Superior temporal gyrus (tissue), 1 donor: ENCODE data around the gene ITGB6.

Experiments
- DNase-seq: peaks from one replicate; pipeline ENCODE4 v3.0.0-alpha.2; 2016; ENCODE audit errors: extremely low spot score

ITGB6 gene

DNA sequence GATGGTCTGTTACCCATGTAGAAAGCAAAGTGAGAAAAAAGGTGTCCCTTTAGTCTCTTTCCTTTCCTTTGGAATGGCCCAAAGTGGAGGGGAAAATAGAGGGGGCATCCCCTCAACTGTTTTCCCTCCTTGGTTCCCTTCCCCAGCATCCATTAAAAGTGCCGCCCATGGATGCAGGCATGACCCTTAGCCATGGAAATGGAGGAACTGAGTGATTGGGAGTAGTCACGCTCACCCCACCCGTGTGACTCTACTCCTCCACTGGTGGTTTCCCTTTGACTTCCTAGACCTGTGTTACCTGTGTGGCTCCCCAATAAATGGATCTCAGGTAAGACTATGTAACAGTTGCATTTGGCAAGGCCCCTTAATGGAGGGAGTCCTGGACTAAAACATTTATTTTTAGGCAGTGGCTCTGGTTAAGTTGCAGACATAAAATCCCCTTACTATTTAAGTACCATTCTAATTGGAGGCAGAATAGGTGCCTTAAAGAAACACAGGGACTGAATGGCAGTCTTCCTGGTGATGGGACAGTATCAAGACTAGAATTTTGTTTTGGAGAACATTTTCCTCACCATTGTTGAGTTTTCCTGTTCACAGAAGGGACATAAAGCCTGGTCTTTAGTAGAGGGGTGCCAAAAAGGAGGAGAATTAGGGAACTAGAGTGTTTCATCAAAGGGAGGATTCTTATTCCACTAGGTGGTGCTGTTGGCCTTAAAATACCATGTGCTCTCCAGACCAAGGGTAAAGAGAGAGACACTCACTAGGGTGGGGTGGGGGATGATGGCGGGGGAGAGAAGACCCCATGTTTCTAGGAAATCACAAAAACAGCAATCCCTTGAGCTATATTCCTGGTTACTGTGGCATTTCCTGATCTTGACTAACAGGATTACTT lies 112.0 kb downstream of the ITGB6 start:
- no peak for DNase-seq

DNA sequence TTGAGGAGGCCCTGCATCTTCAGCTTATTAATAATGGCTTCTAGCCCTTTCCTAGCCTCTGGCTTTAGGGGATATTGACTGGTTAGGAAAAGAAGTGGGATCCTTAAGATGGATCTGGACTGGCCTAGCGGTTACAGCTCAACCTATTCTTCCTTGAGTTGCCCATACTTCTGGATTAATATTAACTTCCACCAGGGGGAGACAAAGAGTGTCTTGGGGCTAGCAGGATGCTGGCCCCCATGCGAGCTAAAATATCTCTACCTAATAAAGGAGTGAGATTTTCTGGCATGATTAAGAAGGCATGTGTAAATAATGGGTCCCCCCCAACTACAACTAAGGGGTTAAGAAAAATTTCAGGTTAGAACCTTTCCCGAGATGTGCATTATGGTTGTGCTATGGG lies 114.4 kb downstream of the ITGB6 start:
- DNase-seq, result no peak

DNA sequence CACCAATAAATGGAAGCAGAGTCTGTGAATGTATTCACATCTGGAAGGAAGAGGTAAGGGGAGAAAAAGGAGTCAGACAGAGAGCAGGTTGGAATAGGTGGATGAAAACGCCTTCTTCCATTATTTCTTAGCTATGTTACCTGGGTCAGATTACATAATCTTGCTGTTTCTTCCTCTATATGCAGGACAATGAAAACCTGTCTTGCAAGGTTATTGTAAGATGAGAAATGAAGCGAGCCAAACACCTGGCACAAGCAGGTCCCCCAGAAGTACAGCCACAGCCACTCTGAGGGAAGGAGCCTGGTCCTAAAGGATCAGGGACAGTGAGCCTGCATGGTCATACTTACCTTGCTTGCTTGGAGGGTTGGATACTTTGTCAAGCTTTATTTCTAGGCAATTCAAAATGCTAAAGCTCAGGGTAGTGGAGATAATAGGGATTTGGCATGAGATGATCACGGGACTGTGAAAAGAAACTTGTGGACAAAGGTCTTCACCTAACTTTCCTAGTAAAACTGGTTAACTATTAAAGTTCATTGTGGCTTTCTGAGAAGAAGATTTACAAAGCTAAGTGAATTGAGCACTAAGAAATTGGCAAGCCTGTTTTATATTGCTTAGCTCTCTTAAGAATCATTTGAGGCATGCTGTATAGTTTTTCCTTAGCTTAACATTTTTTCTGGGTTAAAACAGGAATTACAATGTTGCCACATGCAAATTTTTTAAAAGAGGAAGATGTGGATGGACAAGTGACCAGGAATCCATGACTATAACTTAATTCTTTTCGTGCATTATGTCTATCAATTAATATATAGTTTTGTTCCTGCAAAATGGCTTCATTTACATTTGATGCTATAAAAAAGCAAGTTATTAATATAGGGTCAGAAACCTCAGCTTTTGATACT lies 121.9 kb downstream of the ITGB6 start:
- no peak for DNase-seq

DNA sequence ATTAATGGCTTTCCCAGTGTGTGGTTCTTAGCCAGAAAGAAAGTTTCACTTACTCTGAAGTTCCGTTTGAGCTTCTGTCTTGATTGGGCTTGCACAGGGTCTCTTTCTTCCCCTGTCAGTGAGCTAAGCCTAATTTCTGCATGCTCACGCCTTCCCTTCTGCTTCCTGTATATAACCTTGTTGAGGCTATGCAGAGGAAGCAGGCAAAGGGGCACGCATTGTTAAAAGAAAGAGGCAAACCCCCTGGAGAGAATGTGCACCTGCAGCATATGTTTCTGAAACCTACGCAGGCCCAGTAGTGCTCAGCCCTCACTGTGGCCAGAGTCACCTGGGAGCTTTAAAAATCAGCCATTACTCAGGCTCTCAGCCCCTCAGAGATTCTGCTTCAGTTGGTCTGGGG lies 123.2 kb downstream of the ITGB6 start:
- DNase-seq, result no peak

GRCh38 chr2:160076241-160076640 lies 123.8 kb downstream of the ITGB6 start:
- no peak for DNase-seq

DNA sequence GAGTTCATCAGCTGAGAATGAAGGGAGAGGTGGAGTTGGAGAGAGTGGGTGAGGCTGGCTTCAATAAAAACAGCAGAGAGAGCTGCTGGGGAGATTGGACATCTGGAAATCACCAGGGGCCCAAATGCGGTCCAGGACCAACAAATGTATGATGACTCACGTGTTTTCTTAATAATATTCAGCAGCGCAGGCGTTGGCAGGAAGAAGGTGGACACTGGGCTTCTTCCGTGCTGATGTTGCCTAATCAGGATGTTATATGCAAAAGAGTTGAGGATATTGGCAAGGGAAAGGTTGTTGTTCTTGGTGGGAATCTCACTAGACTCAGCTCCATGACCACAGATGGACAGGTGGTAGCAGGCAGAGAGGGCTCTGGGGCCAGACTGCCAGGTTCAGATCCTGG lies 124.9 kb downstream of the ITGB6 start:
- DNase-seq, result no peak

- DNase-seq, result no peak
Measured at GRCh38 chr2:160073284-160073888, 126.7 kb downstream of the ITGB6 start.

DNA sequence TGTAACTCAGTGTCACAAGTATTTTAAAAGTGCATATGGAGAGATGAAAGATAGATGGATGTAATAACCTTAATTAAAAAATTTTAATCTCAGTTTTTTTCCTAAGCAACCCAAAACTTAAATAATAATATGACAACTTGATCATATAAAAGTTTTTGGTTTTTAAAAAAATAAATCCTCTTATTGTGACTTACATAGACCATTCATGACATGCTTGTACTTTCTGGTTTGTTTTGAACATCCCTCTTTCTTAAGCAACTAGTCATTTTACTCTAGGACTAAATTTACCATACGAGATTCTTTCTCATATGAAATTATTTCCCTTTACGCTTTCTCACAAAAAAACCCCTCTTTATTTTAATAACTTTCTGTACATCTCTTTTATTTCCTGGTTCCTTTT lies 131.2 kb downstream of the ITGB6 start:
- DNase-seq, result no peak

DNA sequence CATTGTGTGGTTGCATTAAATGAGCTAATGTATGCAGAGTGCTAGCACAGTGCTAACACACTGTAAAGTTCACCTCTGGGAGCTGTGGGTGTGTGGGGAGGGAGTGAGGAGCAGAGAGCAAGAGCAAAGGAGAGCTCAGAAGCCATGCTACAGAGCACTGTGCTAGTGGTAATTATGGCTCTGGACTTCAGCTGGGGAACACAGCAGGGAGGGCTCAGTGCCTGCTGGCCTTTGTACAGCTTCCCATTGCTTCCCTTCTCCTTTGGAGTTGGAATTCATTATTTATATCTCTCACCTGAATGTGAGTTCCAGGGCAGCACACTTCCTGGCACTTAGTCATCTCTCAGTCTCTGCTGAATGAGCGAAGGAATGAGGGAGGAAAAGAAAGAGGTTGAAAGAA lies 135.2 kb downstream of the ITGB6 start:
- no peak for DNase-seq

GRCh38 chr2:160063879-160064612 lies 136.0 kb downstream of the ITGB6 start:
- no peak for DNase-seq

DNA sequence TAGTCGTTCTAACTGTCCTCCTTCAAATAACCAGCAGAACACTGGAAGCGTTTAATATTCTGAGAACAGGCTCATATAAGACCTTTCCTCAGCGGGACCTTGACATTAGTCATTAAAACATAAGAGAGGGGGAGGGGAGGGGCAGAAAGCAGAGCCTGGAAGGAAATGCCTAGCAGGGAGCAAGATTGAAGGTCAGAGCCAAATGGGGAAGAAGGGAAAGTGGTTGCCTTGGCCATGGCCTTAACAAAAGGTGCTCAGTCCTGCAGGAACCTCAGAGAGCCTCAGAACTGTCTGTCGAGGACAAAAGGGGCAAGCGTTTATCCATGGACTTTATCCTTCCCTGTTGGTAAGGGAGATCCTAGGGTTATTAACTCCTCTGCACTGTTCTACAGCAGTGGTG lies 136.8 kb downstream of the ITGB6 start:
- no peak for DNase-seq

- no peak for DNase-seq
Measured at GRCh38 chr2:160062292-160063005, 137.6 kb downstream of the ITGB6 start, which contains the start of gene PLA2R1. TSS of gene PLA2R1 (minus strand) at chr2:160062615. CDS start at chr2:160062403, 212 bp downstream.

GRCh38 chr2:160061944-160062291 lies 138.2 kb downstream of the ITGB6 start:
- DNase-seq, result no peak

GRCh38 chr2:160061533-160061932 lies 138.5 kb downstream of the ITGB6 start:
- DNase-seq, result no peak

DNA sequence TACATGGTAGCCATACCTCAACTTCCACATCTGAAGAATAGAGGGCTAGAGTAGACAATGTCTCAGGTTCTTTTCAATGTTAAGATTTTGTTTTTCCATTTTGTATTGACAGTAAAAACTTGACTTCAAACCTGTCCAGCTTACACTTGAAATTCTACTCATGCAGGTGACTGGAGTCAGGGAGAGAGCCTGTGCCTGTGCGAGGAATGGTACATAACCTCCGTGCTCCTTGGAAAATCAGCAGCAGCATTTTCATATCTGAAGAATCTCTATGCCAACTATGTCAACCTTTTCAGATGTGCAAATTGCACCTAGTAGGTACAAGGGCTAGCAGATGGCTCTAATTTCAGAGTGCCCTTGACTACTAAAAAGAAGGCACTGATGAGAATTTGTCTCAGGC lies 139.8 kb downstream of the ITGB6 start:
- no peak for DNase-seq

- no peak for DNase-seq
Measured at GRCh38 chr2:160057356-160057755, 142.7 kb downstream of the ITGB6 start.

GRCh38 chr2:160055726-160056108 lies 144.4 kb downstream of the ITGB6 start:
- DNase-seq, result no peak

DNA sequence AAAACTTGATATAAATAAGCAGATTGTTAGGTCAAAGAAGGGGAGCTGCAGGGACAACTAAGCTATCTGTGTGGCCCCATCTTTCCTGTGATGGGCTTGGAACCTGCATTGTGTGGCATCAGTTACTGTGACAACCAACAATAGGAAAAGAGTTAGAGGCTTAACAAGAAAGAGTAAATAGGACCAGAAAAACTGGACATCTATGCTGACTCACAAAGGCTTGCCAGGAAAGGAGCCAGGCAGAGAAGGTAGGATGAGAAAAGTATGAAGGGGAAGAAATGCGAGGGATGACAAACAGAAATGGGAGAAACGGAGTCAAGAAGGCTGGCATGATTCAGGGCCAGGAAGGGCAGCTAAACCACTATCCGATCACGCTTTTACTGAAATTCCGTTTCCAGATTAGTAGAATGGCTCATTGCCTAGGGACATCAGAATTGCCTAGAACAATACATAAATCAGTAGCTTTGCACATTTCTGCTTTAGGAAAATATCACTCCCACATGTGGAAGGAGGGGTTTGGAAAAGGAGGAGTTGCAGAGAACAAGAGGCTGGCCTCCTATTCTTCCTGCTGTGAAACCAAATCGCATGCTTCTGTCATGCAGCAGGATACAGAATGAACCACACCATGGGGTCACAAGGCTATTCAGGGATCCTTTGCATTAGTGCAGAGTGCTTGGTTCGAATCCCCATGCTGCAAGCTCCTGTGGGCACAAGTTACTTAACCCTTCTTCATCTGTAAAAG lies 144.9 kb downstream of the ITGB6 start:
- no peak for DNase-seq

- no peak for DNase-seq
Measured at GRCh38 chr2:160053946-160054345, 146.1 kb downstream of the ITGB6 start.

DNA sequence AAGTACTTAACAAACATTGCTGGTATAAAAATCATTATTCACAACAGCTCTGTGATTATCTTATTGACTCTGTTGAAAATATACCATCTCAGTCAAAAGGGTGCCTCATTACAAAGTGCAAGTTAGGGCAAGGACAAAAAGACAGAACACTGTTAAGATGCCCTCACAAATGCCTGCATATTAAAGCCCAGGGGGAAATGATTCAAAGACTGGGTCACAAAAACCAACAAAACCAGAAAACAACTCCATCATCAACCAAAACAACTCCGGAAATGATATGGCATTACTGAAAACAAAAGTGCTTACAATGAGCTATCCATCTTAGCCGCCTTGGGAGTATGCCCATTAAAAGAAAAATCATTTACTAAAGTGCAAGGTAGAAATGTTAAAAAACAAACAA lies 147.5 kb downstream of the ITGB6 start:
- no peak for DNase-seq
